IMR-90 (cell line): ENCODE results near the gene AXIN2. TPM values are rescaled to one million over a fixed set of nuclear protein-coding genes. Genes with fewer than 3 reads are reported as not detected.

ENCODE experiments used
- ATAC-seq: fragments of 200-7000 bp; cut with Tn5 transposase; 2 replicates; pipeline ENCODE4 v1.9.1; 2020; ENCODE audit warnings: low read depth, mild to moderate bottlenecking, moderate library complexity
- BruUV-seq: library from RNA; stranded (reverse); fragments of 400-500 nt; replicated peaks from 2 replicates; lab custom pipeline; 2021; lab: Mats Ljungman, UMichigan
- CTCF ChIA-PET: fragments of 300-600 bp; formaldehyde crosslinking; extraction: SDS; loops from one replicate; lab custom pipeline; 2021; ENCODE audit warnings: antibody characterized with exemption; lab: Yijun Ruan, JAX
- POLR2A ChIA-PET: fragments of 300-600 bp; sonication (Branson Sonifier 250); formaldehyde crosslinking; loops from one replicate; lab custom pipeline; 2022; ENCODE audit warnings: antibody characterized with exemption; ENCODE audit not compliant: unreplicated experiment; lab: Charles Lee
- DNase-seq: peaks from one replicate; pipeline ENCODE4 v3.0.0; 2013
- H2AFZ ChIP-seq: replicated peaks from 2 replicates; pipeline ENCODE3; 2013; ENCODE audit warnings: low read length, mild to moderate bottlenecking; ENCODE audit not compliant: poor library complexity
- H2AK5ac ChIP-seq: 2 replicates; pipeline ENCODE4 v1.6.1; 2013; ENCODE audit warnings: low read depth, low read length, inconsistent platforms
- H2AK9ac ChIP-seq: replicated peaks from 2 replicates; pipeline ENCODE3; 2013; ENCODE audit warnings: mild to moderate bottlenecking, low read depth, low read length, moderate library complexity; ENCODE audit not compliant: poor library complexity
- H2BK120ac ChIP-seq: 2 replicates; pipeline ENCODE4 v1.6.1; 2013; ENCODE audit warnings: low read depth, low read length, inconsistent platforms
- H2BK15ac ChIP-seq: 3 replicates; pipeline ENCODE4 v1.6.1; 2013; ENCODE audit warnings: low read depth, low read length, inconsistent platforms
- H2BK20ac ChIP-seq: 2 replicates; pipeline ENCODE4 v1.6.1; 2013; ENCODE audit warnings: low read depth, mild to moderate bottlenecking, inconsistent platforms, low read length, moderate library complexity
- H2BK5ac ChIP-seq: 2 replicates; pipeline ENCODE4 v1.6.1; 2013; ENCODE audit warnings: mild to moderate bottlenecking, low read depth, low read length, inconsistent platforms; ENCODE audit not compliant: poor library complexity, severe bottlenecking
- H3K14ac ChIP-seq: replicated peaks from 2 replicates; pipeline ENCODE4 v1.6.1; 2013; ENCODE audit warnings: low read depth, low read length, inconsistent platforms
- H3K18ac ChIP-seq: 2 replicates; pipeline ENCODE4 v1.6.1; 2013; ENCODE audit warnings: low read depth, low read length, control low read depth
- H3K23ac ChIP-seq: 2 replicates; pipeline ENCODE4 v1.6.1; 2013; ENCODE audit warnings: low read depth, low read length, inconsistent platforms
- H3K27ac ChIP-seq: 2 replicates; pipeline ENCODE4 v1.5.1; 2013; ENCODE audit warnings: mild to moderate bottlenecking, control low read depth, low read length; ENCODE audit not compliant: insufficient read depth
- H3K27me3 ChIP-seq: 2 replicates; pipeline ENCODE4 v1.6.1; 2013; ENCODE audit warnings: low read length; ENCODE audit not compliant: control insufficient read depth, insufficient read depth
- H3K36me3 ChIP-seq: 2 replicates; pipeline ENCODE4 v1.6.1; 2013; ENCODE audit warnings: low read length, mixed read lengths; ENCODE audit not compliant: control insufficient read depth, insufficient read depth
- H3K4ac ChIP-seq: 2 replicates; pipeline ENCODE4 v1.6.1; 2013; ENCODE audit warnings: low read depth, low read length, inconsistent platforms
- H3K4me1 ChIP-seq: 2 replicates; pipeline ENCODE4 v1.6.1; 2013; ENCODE audit warnings: low read length, mixed read lengths; ENCODE audit not compliant: control insufficient read depth, insufficient read depth
- H3K4me2 ChIP-seq: 2 replicates; pipeline ENCODE4 v1.6.1; 2013; ENCODE audit warnings: low read depth, mild to moderate bottlenecking, control low read depth, low read length, moderate library complexity
- H3K4me3 ChIP-seq: 2 replicates; pipeline ENCODE4 v1.5.1; 2013; ENCODE audit warnings: low read depth, mild to moderate bottlenecking, control low read depth, low read length, moderate library complexity; ENCODE audit not compliant: insufficient read depth
- H3K56ac ChIP-seq: 2 replicates; pipeline ENCODE4 v1.6.1; 2013; ENCODE audit warnings: low read length, inconsistent platforms; ENCODE audit not compliant: insufficient read depth; ENCODE audit errors: extremely low read depth
- H3K79me1 ChIP-seq, 2 experiments: 2 replicates each; pipeline ENCODE4 v1.6.1; 2013; ENCODE audit warnings: low read length in 2 of 2, inconsistent platforms in 1 of 2, low read depth in 1 of 2
- H3K9ac ChIP-seq: 2 replicates; pipeline ENCODE4 v1.6.1; 2013; ENCODE audit warnings: low read depth, low read length, control low read depth
- H3K9me1 ChIP-seq: 2 replicates; pipeline ENCODE4 v1.6.1; 2013; ENCODE audit warnings: low read length, inconsistent platforms; ENCODE audit not compliant: insufficient read depth
- H3K9me3 ChIP-seq: 2 replicates; pipeline ENCODE4 v1.6.1; 2013; ENCODE audit warnings: low read length; ENCODE audit not compliant: control insufficient read depth, insufficient read depth
- H4K20me1 ChIP-seq: 2 replicates; pipeline ENCODE4 v1.6.1; 2013; ENCODE audit warnings: low read length, inconsistent platforms; ENCODE audit not compliant: insufficient read depth
- H4K5ac ChIP-seq: 2 replicates; pipeline ENCODE4 v1.6.1; 2013; ENCODE audit warnings: mild to moderate bottlenecking, low read depth, low read length, control low read depth
- H4K8ac ChIP-seq, 2 experiments: 2 replicates each; pipeline ENCODE4 v1.6.1; 2013; ENCODE audit warnings: low read depth in 2 of 2, low read length in 2 of 2, control low read depth in 1 of 2, inconsistent platforms in 1 of 2
- H4K91ac ChIP-seq: 2 replicates; pipeline ENCODE4 v1.6.1; 2013; ENCODE audit warnings: low read depth, low read length, inconsistent platforms; ENCODE audit not compliant: insufficient read depth
- FOS ChIP-seq: fragments of 150-350 bp; IDR thresholded peaks from 2 replicates; pipeline ENCODE4 v1.6.1; 2016; ENCODE audit warnings: low read depth, low read length
- MAFK ChIP-seq: IDR thresholded peaks from 2 replicates; pipeline ENCODE4 v1.6.1; 2012; ENCODE audit warnings: low read depth, low read length, improper control_type of control experiment
- POLR2A ChIP-seq: IDR thresholded peaks from 2 replicates; pipeline ENCODE4 v1.6.1; 2012; ENCODE audit warnings: mild to moderate bottlenecking, low read depth, low read length
- WGBS, 2 experiments: methylation state at CpG; one replicate each; pipeline versions ENCODE4 v1.1.5 to v1.1.7; 2013; ENCODE audit warnings: missing lambda C conversion rate in 2 of 2; ENCODE audit not compliant: insufficient read length in 1 of 2; ENCODE audit errors: extremely low coverage in 2 of 2; 5-methylcytosine and 5-hydroxymethylcytosine counted together
- dilution Hi-C: fragments of 300-500 bp; cut with HindIII; formaldehyde crosslinking; loops from one replicate; pipeline ENCODE4 v1.14.3; 2018; ENCODE audit warnings: low sequenced_read_pairs; ENCODE audit not compliant: unreplicated experiment
- in situ Hi-C: fragments of 300-500 bp; cut with MboI; formaldehyde crosslinking; loops from 3 replicates; pipeline ENCODE4 v1.14.3; 2019; ENCODE audit warnings: low sequenced_read_pairs, inconsistent platforms, mixed read lengths
- intact Hi-C: fragments of 100-400 bp; cut with micrococcal nuclease; formaldehyde crosslinking; loops from 2 replicates; pipeline ENCODE4 v1.10.0; 2022
- polyA plus RNA-seq, 3 experiments: library from polyadenylated mRNA; depleted of rRNA; stranded (reverse); fragments of >200 nt; gene quantifications; 2 replicates each; pipeline ENCODE4 v1.2.3, GENCODE V29; 2012; ENCODE audit warnings: low replicate concordance in 1 of 3
- total RNA-seq: library from RNA; depleted of rRNA; stranded (reverse); fragments of >200 nt; gene quantifications from 2 replicates; pipeline ENCODE4 v1.2.3, GENCODE V29; 2012
- TF ChIP-seq, protein P1 (sequence below): conservative IDR thresholded peaks from 2 replicates; pipeline ENCODE4 v1.5.1; 2012; ENCODE audit warnings: mild to moderate bottlenecking, low read depth, low read length, improper control_type of control experiment
- TF ChIP-seq, protein P2 (sequence below): fragments of 150-350 bp; IDR thresholded peaks from 2 replicates; pipeline ENCODE4 v1.6.1; 2017; ENCODE audit warnings: mild to moderate bottlenecking, antibody characterized with exemption, low read length, low read depth

AXIN2 gene
- total and polyA plus RNA-seq, 2 of the 4 experiments (the other 2 are of a cell fraction), result 0.91 to 1.8 TPM

DNA sequence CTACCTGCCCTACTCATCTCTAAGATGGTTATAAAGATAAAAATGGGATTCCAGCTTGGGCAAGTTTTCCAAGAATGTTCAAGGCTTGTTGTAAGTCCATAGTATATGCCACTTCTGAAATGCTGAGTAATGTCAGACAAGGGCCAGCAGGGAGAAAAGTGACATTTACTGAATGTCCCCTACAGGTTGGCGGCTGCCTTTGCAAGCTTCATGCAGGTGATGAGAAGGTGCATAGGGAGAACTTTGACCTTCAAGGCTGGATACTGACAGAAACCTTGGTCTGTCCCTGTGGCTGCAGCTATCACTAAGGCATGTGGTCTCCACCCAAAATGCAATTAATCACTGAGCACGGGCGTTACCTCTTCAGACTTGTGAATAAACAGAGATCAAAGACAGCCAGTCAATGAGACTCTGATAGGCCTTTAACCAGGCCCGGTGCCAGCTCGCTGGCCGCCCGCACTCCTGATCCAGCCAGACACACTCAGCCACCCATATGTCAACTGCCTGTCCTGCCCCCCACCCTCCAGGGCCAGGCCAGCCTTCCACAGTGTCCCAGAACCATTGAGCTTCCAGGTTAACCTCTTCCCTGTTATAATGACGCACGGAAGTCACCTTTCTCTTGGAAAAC lies 26.8 kb upstream of the AXIN2 start:
- no peak overlapping the region for H3K56ac ChIP-seq
- no peak overlapping the region for H2BK20ac ChIP-seq
- H2AK9ac ChIP-seq, result no peak overlapping the region
- no peak overlapping the region for H3K27ac ChIP-seq
- no peak overlapping the region for H4K8ac ChIP-seq
- in situ Hi-C loops, result no loop called here
- no peaks in the 10 kb centered on the region for H3K9me3 ChIP-seq
- TF ChIP-seq, protein P1, sequence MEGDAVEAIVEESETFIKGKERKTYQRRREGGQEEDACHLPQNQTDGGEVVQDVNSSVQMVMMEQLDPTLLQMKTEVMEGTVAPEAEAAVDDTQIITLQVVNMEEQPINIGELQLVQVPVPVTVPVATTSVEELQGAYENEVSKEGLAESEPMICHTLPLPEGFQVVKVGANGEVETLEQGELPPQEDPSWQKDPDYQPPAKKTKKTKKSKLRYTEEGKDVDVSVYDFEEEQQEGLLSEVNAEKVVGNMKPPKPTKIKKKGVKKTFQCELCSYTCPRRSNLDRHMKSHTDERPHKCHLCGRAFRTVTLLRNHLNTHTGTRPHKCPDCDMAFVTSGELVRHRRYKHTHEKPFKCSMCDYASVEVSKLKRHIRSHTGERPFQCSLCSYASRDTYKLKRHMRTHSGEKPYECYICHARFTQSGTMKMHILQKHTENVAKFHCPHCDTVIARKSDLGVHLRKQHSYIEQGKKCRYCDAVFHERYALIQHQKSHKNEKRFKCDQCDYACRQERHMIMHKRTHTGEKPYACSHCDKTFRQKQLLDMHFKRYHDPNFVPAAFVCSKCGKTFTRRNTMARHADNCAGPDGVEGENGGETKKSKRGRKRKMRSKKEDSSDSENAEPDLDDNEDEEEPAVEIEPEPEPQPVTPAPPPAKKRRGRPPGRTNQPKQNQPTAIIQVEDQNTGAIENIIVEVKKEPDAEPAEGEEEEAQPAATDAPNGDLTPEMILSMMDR, result no peak
- TF ChIP-seq MAFK (no peak), FOS (no peak), POLR2A (no peak)
- TF ChIP-seq, protein P2, sequence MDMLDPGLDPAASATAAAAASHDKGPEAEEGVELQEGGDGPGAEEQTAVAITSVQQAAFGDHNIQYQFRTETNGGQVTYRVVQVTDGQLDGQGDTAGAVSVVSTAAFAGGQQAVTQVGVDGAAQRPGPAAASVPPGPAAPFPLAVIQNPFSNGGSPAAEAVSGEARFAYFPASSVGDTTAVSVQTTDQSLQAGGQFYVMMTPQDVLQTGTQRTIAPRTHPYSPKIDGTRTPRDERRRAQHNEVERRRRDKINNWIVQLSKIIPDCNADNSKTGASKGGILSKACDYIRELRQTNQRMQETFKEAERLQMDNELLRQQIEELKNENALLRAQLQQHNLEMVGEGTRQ, result no peak
- H2BK120ac ChIP-seq, result no peak overlapping the region
- no peak overlapping the region for H3K9ac ChIP-seq
- no peak overlapping the region for H2AFZ ChIP-seq
- H2AK5ac ChIP-seq, result no peak overlapping the region
- dilution Hi-C loops, result no loop called here
- no peak overlapping the region for H4K5ac ChIP-seq
- H3K4me2 ChIP-seq, result no peak overlapping the region
- no peaks in the 10 kb centered on the region for H3K79me1 ChIP-seq
- no peaks in the 10 kb centered on the region for H3K36me3 ChIP-seq
- no peak overlapping the region for H3K4ac ChIP-seq
- no TSS peak for BruUV-seq
- H3K9me1 ChIP-seq, result no peaks in the 10 kb centered on the region
- no peaks in the 10 kb centered on the region for H4K20me1 ChIP-seq
- no peak overlapping the region for H3K23ac ChIP-seq
- no peak overlapping the region for H4K91ac ChIP-seq
- WGBS, 2 experiments, result 67% methylated on average over 2 of the region's 9 CpGs; no CpG with 5 or more reads in 1 of the 2 experiments
- no peak overlapping the region for H2BK15ac ChIP-seq
- CTCF ChIA-PET, result interaction anchor here (1.4 kb wide), 1 partner anchor 23 kb away, joined by 3 read pairs; no protein-coding TSS in a partner anchor
- no peak overlapping the region for H3K18ac ChIP-seq
- no peaks in the 10 kb centered on the region; the same call in 1 of the 2 replicates for H3K27me3 ChIP-seq
- H3K4me3 ChIP-seq, result no peak overlapping the region
- no peak overlapping the region for H3K14ac ChIP-seq
- ATAC-seq, result no peak
- H2BK5ac ChIP-seq, result no peak overlapping the region
- no peaks in the 10 kb centered on the region for H3K4me1 ChIP-seq
- POLR2A ChIA-PET, result no interaction called here
- DNase-seq, result no peak
- intact Hi-C loops, result no loop called here
